ENCODE results near the gene PARD3B.

Gene PARD3B

DNA sequence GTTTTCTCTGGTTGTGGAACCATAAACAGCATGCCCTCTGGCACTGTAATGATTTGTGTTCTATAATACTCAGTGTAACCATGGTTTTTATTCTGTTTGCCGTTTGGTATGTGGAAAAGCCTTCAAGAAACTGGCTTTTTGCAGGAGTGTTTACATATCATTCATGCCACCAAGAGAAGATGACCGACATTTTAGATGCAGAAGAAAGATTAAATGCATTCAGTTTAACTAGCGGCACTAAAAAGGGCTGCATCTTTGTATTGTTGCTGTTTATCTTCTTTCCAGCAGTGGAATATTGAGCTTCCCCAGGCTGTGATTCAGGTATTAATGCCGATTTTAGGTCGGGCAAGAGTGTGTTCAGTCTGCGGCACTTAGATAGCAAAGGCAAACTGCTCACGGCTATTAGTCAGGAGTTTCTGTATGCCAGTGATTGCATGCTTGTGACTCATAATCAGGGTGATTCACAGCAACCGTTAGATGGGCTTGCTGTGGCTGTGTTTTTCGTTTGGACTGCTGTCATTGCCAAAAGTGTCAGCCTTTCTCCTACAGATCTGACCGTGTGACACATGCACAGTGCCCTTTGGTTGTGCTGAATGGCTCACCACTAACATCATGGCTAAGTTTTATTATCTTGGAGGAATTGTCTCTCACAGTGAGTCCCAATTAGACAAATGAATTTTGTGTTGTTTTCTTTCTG is 479.7 kb downstream of the PARD3B start:
- no peak overlapping the region for H3K9ac ChIP-seq (ENCODE audit: low read length)

DNA sequence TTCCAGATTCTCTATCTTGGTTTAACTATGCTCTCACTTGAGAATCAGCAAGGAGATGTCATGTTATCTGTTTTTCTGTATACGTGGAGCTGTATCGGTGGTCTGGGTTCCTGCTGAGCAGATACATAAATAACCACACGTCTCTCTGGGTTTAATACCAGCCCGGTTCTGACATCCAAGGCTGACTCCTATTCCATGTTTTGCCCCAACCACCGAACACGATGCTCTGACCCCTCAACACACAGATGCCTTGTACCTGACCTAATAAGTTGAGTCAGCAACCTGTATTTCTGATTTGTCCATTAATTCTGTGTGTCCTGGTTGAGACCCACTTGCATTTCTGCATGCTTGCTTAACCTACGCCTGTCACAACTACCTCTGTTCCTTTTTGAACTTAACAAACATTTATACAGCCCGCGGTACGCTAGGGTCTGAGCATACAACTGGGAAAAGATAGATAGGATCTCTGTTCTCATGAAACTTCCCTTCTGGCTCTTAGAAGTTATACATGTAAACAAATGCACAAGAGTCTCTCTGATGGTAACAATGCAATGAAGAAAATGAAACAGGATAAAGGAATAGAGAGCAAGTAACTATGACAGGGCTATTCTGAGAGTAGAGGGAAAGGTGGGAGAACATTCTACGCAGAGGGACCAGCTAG is 480.4 kb downstream of the PARD3B start:
- Histone ChIP-seq H3K9ac (ENCODE audit: low read length) (no peak overlapping the region), H3K27me3 (ENCODE audit: control insufficient read depth, insufficient read depth, low read length) (no peaks in the 10 kb centered on the region), H3K36me3 (ENCODE audit: control insufficient read depth, insufficient read depth, low read length) (no peaks in the 10 kb centered on the region), H3K4me3 (ENCODE audit: low read length) (no peak overlapping the region), H3K9me3 (ENCODE audit: control insufficient read depth, low read length) (no peaks in the 10 kb centered on the region), H3K4me1 (ENCODE audit: control insufficient read depth, insufficient read depth, low read length) (peaks cover 8% of the 10 kb centered on the region)

More for the DNA sequence above, 479.7 kb downstream of the PARD3B start:
- peaks cover 8% of the 10 kb centered on the region for H3K4me1 ChIP-seq (ENCODE audit: control insufficient read depth, insufficient read depth, low read length)
- H3K27me3 ChIP-seq (ENCODE audit: control insufficient read depth, insufficient read depth, low read length), result no peaks in the 10 kb centered on the region
- no peak overlapping the region for H3K4me3 ChIP-seq (ENCODE audit: low read length)
- H3K9me3 ChIP-seq (ENCODE audit: control insufficient read depth, low read length), result no peaks in the 10 kb centered on the region
- H3K36me3 ChIP-seq (ENCODE audit: control insufficient read depth, insufficient read depth, low read length), result no peaks in the 10 kb centered on the region

DNA sequence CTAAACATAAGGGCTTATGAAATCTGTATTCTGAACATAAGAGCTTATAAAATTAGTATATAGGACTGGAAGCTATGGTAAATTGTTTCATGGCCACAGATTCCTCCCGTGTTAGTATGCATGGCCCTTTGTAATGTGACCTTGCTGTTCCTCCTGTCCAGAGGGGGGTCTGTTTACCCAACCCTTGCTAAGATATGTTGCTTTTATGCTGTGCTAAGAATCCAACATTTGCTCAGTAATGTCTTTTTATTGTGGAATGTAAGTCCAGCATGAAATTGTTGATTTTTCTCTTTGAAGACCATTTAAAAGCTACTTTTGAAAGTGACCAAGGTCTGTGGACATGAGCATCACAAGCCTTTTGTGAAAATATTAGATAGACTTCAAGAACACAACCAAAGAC is 485.4 kb downstream of the PARD3B start:
- H3K4me1 ChIP-seq (ENCODE audit: control insufficient read depth, insufficient read depth, low read length), result no peaks in the 10 kb centered on the region
- no peak overlapping the region for H3K9ac ChIP-seq (ENCODE audit: low read length)
- H3K36me3 ChIP-seq (ENCODE audit: control insufficient read depth, insufficient read depth, low read length), result no peaks in the 10 kb centered on the region
- no peak overlapping the region for H3K4me3 ChIP-seq (ENCODE audit: low read length)
- H3K9me3 ChIP-seq (ENCODE audit: control insufficient read depth, low read length), result no peaks in the 10 kb centered on the region
- no peaks in the 10 kb centered on the region for H3K27me3 ChIP-seq (ENCODE audit: control insufficient read depth, insufficient read depth, low read length)

- Histone ChIP-seq H3K9ac (ENCODE audit: low read length) (no peak overlapping the region), H3K9me3 (ENCODE audit: control insufficient read depth, low read length) (no peaks in the 10 kb centered on the region), H3K4me1 (ENCODE audit: control insufficient read depth, insufficient read depth, low read length) (no peaks in the 10 kb centered on the region), H3K27me3 (ENCODE audit: control insufficient read depth, insufficient read depth, low read length) (no peaks in the 10 kb centered on the region), H3K4me3 (ENCODE audit: low read length) (no peak overlapping the region), H3K36me3 (ENCODE audit: control insufficient read depth, insufficient read depth, low read length) (no peaks in the 10 kb centered on the region)
Observed at GRCh38 chr2:205032093-205032551, 486.8 kb downstream of the PARD3B start.

GRCh38 chr2:205033431-205033830 is 488.2 kb downstream of the PARD3B start:
- Histone ChIP-seq H3K4me1 (ENCODE audit: control insufficient read depth, insufficient read depth, low read length) (no peaks in the 10 kb centered on the region), H3K36me3 (ENCODE audit: control insufficient read depth, insufficient read depth, low read length) (no peaks in the 10 kb centered on the region), H3K9ac (ENCODE audit: low read length) (no peak overlapping the region), H3K4me3 (ENCODE audit: low read length) (no peak overlapping the region), H3K9me3 (ENCODE audit: control insufficient read depth, low read length) (no peaks in the 10 kb centered on the region), H3K27me3 (ENCODE audit: control insufficient read depth, insufficient read depth, low read length) (no peaks in the 10 kb centered on the region)

DNA sequence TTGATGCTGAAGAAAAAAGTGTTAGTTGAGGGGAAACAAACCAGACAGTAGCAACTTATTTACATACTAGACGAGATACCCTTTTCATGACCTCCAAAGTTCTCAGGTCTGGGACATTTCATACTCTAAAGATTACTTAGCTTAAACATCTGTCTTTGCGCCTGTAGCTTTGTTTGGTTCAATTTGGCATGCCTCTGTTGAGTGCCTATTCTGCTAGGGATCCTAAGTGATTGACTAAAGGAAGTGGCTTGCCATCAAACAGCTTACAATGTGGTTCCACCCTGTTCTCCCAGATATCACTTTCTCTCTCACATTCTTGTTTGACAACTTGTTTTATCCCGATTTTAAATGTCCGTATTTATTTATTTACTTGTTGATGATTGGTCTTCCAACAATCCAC is 488.8 kb downstream of the PARD3B start:
- Histone ChIP-seq H3K9ac (ENCODE audit: low read length) (no peak overlapping the region), H3K27me3 (ENCODE audit: control insufficient read depth, insufficient read depth, low read length) (no peaks in the 10 kb centered on the region), H3K36me3 (ENCODE audit: control insufficient read depth, insufficient read depth, low read length) (no peaks in the 10 kb centered on the region), H3K4me1 (ENCODE audit: control insufficient read depth, insufficient read depth, low read length) (no peaks in the 10 kb centered on the region), H3K4me3 (ENCODE audit: low read length) (no peak overlapping the region), H3K9me3 (ENCODE audit: control insufficient read depth, low read length) (no peaks in the 10 kb centered on the region)

DNA sequence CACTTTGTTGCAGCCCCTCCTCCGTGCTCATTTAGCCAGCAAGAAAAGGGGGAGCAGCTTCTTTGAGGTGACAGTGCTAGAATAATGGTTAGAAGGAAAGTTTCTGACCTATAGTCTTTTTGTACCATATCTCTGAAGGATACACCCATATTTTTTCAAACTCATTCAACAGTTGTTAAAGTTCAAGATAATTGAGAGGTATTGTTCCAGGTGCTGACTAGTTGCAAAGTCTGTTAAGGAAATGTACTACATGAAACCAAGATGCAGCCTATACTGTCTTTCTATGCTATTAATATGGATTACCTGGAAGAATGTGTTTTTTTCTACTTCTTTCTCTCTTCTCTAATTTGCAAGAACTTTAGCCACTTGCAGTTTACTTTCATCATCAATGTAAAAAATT is 495.0 kb downstream of the PARD3B start:
- H3K9ac ChIP-seq (ENCODE audit: low read length), result no peak overlapping the region
- no peak overlapping the region for H3K4me3 ChIP-seq (ENCODE audit: low read length)
- H3K27me3 ChIP-seq (ENCODE audit: control insufficient read depth, insufficient read depth, low read length), result no peaks in the 10 kb centered on the region
- no peaks in the 10 kb centered on the region for H3K9me3 ChIP-seq (ENCODE audit: control insufficient read depth, low read length)
- no peaks in the 10 kb centered on the region for H3K36me3 ChIP-seq (ENCODE audit: control insufficient read depth, insufficient read depth, low read length)
- no peaks in the 10 kb centered on the region for H3K4me1 ChIP-seq (ENCODE audit: control insufficient read depth, insufficient read depth, low read length)

DNA sequence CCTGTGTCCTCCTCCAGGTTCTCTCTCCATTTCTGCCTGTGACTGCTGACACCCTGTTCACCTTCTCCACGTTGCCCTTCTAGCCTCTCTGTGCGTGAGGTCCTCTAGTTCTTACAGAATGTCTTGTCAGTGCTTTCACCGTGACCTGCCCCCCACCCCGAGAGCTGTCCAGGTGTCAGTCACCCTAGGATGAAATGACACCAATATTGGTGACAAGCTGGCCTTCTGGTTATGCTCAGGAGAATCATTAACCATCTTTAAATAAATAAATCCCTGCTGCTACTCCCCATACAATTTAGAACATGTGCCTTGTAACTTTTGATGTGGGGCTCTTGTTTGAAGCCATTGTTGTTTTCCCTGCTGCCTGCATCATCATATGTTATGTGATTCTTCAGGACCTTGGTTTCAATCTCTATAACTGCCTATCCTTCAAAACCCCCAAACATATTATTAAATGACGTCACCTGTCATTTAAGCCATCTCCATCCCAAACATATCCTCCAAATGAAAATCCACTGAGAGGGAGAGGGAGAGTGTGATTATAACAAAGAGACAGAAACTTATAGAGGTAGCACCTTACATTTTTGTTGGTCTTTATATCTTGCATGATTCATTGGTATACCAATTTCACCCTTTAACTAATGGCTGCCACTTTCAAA is 496.3 kb downstream of the PARD3B start:
- no peak overlapping the region for H3K4me3 ChIP-seq (ENCODE audit: low read length)
- no peak overlapping the region for H3K9ac ChIP-seq (ENCODE audit: low read length)
- no peaks in the 10 kb centered on the region for H3K36me3 ChIP-seq (ENCODE audit: control insufficient read depth, insufficient read depth, low read length)
- H3K9me3 ChIP-seq (ENCODE audit: control insufficient read depth, low read length), result no peaks in the 10 kb centered on the region
- H3K4me1 ChIP-seq (ENCODE audit: control insufficient read depth, insufficient read depth, low read length), result no peaks in the 10 kb centered on the region
- H3K27me3 ChIP-seq (ENCODE audit: control insufficient read depth, insufficient read depth, low read length), result no peaks in the 10 kb centered on the region

- Histone ChIP-seq H3K9ac (ENCODE audit: low read length) (no peak overlapping the region), H3K27me3 (ENCODE audit: control insufficient read depth, insufficient read depth, low read length) (no peaks in the 10 kb centered on the region), H3K36me3 (ENCODE audit: control insufficient read depth, insufficient read depth, low read length) (no peaks in the 10 kb centered on the region), H3K4me3 (ENCODE audit: low read length) (no peak overlapping the region), H3K9me3 (ENCODE audit: control insufficient read depth, low read length) (no peaks in the 10 kb centered on the region), H3K4me1 (ENCODE audit: control insufficient read depth, insufficient read depth, low read length) (no peaks in the 10 kb centered on the region)
Observed at GRCh38 chr2:205043285-205043684, 498.0 kb downstream of the PARD3B start.

DNA sequence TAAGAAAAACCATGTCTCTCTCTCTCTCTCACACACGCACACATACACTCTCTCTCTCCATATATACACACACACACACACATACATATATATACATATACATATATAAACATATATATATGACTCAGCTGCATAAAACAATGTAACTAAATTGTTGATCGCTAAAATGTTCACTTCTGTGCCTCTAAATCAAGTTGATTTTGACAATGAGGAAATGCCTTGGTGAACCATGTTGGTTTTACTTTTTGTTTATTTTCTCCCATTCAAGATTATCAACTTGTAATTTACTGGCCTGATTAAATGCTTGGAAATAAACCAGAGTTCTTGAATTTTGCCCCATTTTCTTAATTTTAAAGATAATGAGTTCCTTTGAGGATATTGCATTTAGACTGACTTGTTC is 500.4 kb downstream of the PARD3B start:
- Histone ChIP-seq H3K4me1 (ENCODE audit: control insufficient read depth, insufficient read depth, low read length) (no peaks in the 10 kb centered on the region), H3K36me3 (ENCODE audit: control insufficient read depth, insufficient read depth, low read length) (no peaks in the 10 kb centered on the region), H3K9ac (ENCODE audit: low read length) (no peak overlapping the region), H3K4me3 (ENCODE audit: low read length) (no peak overlapping the region), H3K27me3 (ENCODE audit: control insufficient read depth, insufficient read depth, low read length) (no peaks in the 10 kb centered on the region), H3K9me3 (ENCODE audit: control insufficient read depth, low read length) (no peaks in the 10 kb centered on the region)

GRCh38 chr2:205047273-205047839 is 502.1 kb downstream of the PARD3B start:
- H3K27me3 ChIP-seq (ENCODE audit: control insufficient read depth, insufficient read depth, low read length), result no peaks in the 10 kb centered on the region

DNA sequence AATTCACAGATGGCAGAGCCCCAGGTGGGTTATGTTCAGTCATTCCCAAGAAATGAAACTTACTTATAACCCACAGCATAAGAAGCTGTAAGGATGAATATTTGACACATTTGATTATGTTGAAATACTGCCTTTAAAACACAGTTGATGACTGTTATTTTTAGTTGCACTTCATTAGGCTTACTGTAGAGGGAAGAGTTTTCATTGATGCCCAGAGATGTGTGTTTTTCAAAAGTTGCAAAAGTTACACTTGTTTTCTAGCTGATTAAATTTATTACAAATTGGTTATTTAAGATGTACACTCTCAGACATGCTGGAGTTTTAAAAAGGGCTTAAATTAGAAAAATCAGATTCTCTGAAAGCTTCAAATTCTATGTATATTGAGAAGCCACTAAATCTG is 506.1 kb downstream of the PARD3B start:
- Histone ChIP-seq H3K9me3 (ENCODE audit: control insufficient read depth, low read length) (no peaks in the 10 kb centered on the region), H3K36me3 (ENCODE audit: control insufficient read depth, insufficient read depth, low read length) (no peaks in the 10 kb centered on the region), H3K9ac (ENCODE audit: low read length) (no peak overlapping the region), H3K4me1 (ENCODE audit: control insufficient read depth, insufficient read depth, low read length) (no peaks in the 10 kb centered on the region), H3K27me3 (ENCODE audit: control insufficient read depth, insufficient read depth, low read length) (no peaks in the 10 kb centered on the region), H3K4me3 (ENCODE audit: low read length) (no peak overlapping the region)

More at GRCh38 chr2:205047273-205047839, 502.1 kb downstream of the PARD3B start:
- H3K4me1 ChIP-seq (ENCODE audit: control insufficient read depth, insufficient read depth, low read length), result no peaks in the 10 kb centered on the region
- no peaks in the 10 kb centered on the region for H3K9me3 ChIP-seq (ENCODE audit: control insufficient read depth, low read length)
- no peak overlapping the region for H3K4me3 ChIP-seq (ENCODE audit: low read length)
- H3K9ac ChIP-seq (ENCODE audit: low read length), result no peak overlapping the region
- no peaks in the 10 kb centered on the region for H3K36me3 ChIP-seq (ENCODE audit: control insufficient read depth, insufficient read depth, low read length)

All from mucosa of stomach (tissue), 1 donor.